ENCODE measurements around the gene SOX9. TPM values are rescaled to one million over a fixed set of nuclear protein-coding genes. Genes with fewer than 3 reads are reported as not detected.

Gene SOX9
- total RNA-seq, 2 experiments from 2014 or later: not detected

DNA sequence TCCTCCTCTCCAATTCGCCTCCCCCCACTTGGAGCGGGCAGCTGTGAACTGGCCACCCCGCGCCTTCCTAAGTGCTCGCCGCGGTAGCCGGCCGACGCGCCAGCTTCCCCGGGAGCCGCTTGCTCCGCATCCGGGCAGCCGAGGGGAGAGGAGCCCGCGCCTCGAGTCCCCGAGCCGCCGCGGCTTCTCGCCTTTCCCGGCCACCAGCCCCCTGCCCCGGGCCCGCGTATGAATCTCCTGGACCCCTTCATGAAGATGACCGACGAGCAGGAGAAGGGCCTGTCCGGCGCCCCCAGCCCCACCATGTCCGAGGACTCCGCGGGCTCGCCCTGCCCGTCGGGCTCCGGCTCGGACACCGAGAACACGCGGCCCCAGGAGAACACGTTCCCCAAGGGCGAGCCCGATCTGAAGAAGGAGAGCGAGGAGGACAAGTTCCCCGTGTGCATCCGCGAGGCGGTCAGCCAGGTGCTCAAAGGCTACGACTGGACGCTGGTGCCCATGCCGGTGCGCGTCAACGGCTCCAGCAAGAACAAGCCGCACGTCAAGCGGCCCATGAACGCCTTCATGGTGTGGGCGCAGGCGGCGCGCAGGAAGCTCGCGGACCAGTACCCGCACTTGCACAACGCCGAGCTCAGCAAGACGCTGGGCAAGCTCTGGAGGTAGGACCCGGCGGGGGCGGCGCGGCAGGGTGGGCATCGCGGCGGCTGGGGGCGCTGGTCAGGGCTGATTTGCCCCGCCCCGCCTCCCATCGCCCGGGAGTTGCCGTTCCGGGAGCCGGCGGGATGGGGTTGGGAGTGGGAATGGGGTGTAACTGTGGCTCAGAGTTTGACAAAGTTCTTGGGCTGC is 567 bp downstream of the SOX9 start:
- Mint-ChIP-seq H3K4me3 (no peak overlapping the region), H3K9me3 (no peaks in the 10 kb centered on the region), H3K36me3 (ENCODE audit: low read depth) (no peaks in the 10 kb centered on the region), H3K4me1 (ENCODE audit: low read depth) (no peaks in the 10 kb centered on the region), H3K27me3 (peaks cover 66% of the 10 kb centered on the region), H3K27ac (no peak overlapping the region)
- no peaks in the 10 kb centered on the region for H3K36me3 ChIP-seq (ENCODE audit: insufficient read depth, low read length)
- peaks cover 71 to 80% of the 10 kb centered on the region in 2 experiments for H3K27me3 ChIP-seq (ENCODE audit: control insufficient read depth in 1 of 2, insufficient read depth in 2 of 2, low read length in 2 of 2)
- H3K9me3 ChIP-seq (ENCODE audit: control insufficient read depth in 1 of 2, insufficient read depth in 1 of 2, low read length in 2 of 2): peaks cover 0 to 52% of the 10 kb centered on the region in 2 experiments
- H3K4me3 ChIP-seq (ENCODE audit: low read length): no peak overlapping the region
- no peak for TF ChIP-seq CTCF (IDR thresholded peaks at IDR 0.05)
- no peak for ATAC-seq (ENCODE audit: poor library complexity)
- H3K27ac ChIP-seq (ENCODE audit: low read depth in 1 of 2, low read length in 2 of 2): no peak overlapping the region
- ChIA-PET POLR2A (no interaction called here), CTCF (no interaction called here)
- intact Hi-C loops (cut with DNase I, micrococcal nuclease): no loop called here
- peaks cover 14% of the 10 kb centered on the region for H3K4me1 ChIP-seq (ENCODE audit: insufficient read depth, low read length)
- no peak for DNase-seq

DNA sequence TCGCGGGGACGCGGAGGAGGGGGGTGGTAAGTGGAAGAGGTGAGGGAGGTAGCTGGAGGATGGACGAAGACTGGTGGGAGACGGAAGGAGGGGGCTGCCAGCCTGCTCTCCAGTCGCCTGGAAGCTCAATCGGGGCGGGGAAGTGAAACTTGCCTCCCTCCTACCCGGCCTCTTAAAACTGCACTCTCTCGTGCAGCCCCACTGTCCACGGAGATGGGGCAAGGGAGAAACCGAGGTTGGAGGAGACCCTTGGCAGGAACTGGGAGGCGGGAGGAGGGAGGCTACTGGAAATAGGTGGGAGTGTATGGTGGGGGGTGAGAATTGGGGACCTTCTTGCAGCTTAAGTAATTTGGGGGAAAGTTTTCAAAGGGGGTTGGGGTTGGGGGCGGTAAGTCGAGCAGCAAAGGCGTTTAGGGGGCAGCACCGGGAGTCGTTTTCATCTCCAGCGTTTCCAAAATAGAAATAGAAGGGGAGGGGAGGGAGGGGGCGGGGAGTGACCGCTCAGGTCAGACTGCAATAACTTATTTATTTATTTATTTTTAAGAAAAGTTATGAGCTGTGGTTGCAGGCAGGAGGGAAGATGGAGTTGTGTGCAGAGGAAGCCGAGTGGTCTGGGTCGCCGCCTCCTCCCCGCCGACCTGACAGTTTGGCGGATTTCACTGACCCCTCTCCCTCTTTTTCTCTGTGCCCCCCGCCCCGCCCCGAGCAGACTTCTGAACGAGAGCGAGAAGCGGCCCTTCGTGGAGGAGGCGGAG is 1.4 kb downstream of the SOX9 start:
- Histone ChIP-seq H3K27ac (ENCODE audit: low read depth in 1 of 2, low read length in 2 of 2) (no peak overlapping the region), H3K36me3 (ENCODE audit: insufficient read depth, low read length) (no peaks in the 10 kb centered on the region), H3K27me3 (ENCODE audit: control insufficient read depth in 1 of 2, insufficient read depth in 2 of 2, low read length in 2 of 2) (peaks cover 69 to 72% of the 10 kb centered on the region in 2 experiments), H3K4me1 (ENCODE audit: insufficient read depth, low read length) (peaks cover 10% of the 10 kb centered on the region), H3K9me3 (ENCODE audit: control insufficient read depth in 1 of 2, insufficient read depth in 1 of 2, low read length in 2 of 2) (peaks cover 0 to 44% of the 10 kb centered on the region in 2 experiments), H3K4me3 (ENCODE audit: low read length) (no peak overlapping the region)
- ChIA-PET CTCF (no interaction called here), POLR2A (no interaction called here)
- Mint-ChIP-seq H3K4me3 (no peak overlapping the region), H3K27me3 (peaks cover 67% of the 10 kb centered on the region), H3K36me3 (ENCODE audit: low read depth) (no peaks in the 10 kb centered on the region), H3K27ac (no peak overlapping the region), H3K9me3 (no peaks in the 10 kb centered on the region), H3K4me1 (ENCODE audit: low read depth) (no peaks in the 10 kb centered on the region)
- ATAC-seq (ENCODE audit: poor library complexity) (no peak), DNase-seq (no peak)
- intact Hi-C loops (cut with DNase I, micrococcal nuclease): no loop called here
- TF ChIP-seq CTCF (IDR thresholded peaks at IDR 0.05): no peak

DNA sequence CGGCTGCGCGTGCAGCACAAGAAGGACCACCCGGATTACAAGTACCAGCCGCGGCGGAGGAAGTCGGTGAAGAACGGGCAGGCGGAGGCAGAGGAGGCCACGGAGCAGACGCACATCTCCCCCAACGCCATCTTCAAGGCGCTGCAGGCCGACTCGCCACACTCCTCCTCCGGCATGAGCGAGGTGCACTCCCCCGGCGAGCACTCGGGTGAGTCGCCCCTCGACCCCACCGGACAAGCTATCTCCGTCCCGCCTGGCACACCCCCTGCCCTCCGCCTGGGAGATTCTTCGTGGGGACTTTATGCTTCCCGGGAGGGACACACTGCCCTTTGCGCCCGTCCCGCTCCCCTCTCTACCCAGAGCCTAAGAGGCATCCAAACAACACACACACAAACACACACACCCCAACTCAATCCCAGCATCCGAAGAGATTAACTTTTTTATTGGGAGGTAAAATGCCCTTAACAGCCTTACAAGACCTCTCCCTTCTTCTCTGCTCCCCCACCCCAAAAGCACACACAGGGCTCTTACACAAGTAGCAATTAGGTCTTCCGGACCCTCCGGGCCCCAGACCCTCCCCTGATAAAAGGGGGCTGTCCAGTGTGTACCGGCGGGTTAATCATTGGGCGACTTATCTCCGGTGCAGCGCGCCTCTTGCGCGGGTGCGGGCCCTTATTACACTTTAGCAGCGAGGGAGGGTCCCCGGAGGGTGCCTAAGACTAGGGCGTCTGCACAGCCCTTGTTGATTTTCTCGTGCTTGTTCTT is 2.1 kb downstream of the SOX9 start:
- DNase-seq (no peak), ATAC-seq (ENCODE audit: poor library complexity) (no peak)
- Mint-ChIP-seq H3K4me1 (ENCODE audit: low read depth) (no peaks in the 10 kb centered on the region), H3K27ac (no peak overlapping the region), H3K27me3 (peaks cover 68% of the 10 kb centered on the region), H3K36me3 (ENCODE audit: low read depth) (no peaks in the 10 kb centered on the region), H3K9me3 (no peaks in the 10 kb centered on the region), H3K4me3 (no peak overlapping the region)
- no peak for TF ChIP-seq CTCF (IDR thresholded peaks at IDR 0.05)
- peaks cover 62 to 64% of the 10 kb centered on the region in 2 experiments for H3K27me3 ChIP-seq (ENCODE audit: control insufficient read depth in 1 of 2, insufficient read depth in 2 of 2, low read length in 2 of 2)
- ChIA-PET CTCF (no interaction called here), POLR2A (no interaction called here)
- no peaks in the 10 kb centered on the region for H3K36me3 ChIP-seq (ENCODE audit: insufficient read depth, low read length)
- intact Hi-C loops (cut with DNase I, micrococcal nuclease): no loop called here
- peaks cover 0 to 37% of the 10 kb centered on the region in 2 experiments for H3K9me3 ChIP-seq (ENCODE audit: control insufficient read depth in 1 of 2, insufficient read depth in 1 of 2, low read length in 2 of 2)
- H3K27ac ChIP-seq (ENCODE audit: low read depth in 1 of 2, low read length in 2 of 2): no peak overlapping the region
- H3K4me3 ChIP-seq (ENCODE audit: low read length): no peak overlapping the region
- peaks cover 8% of the 10 kb centered on the region for H3K4me1 ChIP-seq (ENCODE audit: insufficient read depth, low read length)

Data from CD4-positive, alpha-beta T cell (primary cell).